ENCODE results near the gene RGL3. TPM values are rescaled to one million over a fixed set of nuclear protein-coding genes. Genes with fewer than 3 reads are reported as not detected.
"Not testable (repeated sequence)": the region's sequence is repeated elsewhere in the genome, so short reads cannot be mapped to it uniquely, and the experiment has no call there.

Gene RGL3
- total RNA-seq, 2 donors from 2014 or later = 13.8 to 32.7 TPM

DNA sequence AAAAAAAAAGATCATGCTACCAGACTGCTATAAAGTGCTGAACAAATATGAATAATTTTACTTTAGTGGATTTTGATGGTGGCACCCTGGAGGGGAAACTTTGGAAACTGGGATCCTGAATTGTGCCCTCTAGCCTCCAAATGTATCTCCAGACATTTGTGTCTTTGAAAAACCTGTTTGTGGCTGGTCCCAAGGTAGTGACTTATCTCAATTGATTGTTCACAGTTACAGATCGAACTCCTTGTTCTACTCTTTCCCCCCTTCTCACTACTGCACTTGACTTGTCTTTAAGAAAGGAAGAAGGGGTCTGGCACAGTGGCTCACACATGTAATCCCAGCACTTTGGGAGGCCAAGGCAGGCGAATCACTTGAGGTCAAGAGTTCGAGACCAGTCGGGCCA is 10.5 kb downstream of the RGL3 start:
- intact Hi-C loops (cut with DNase I) = no loop called here
- H3K9me3 ChIP-seq = no peaks in the 10 kb centered on the region
- no peak overlapping the region for H3K4me3 ChIP-seq
- H3K27ac ChIP-seq = no peak overlapping the region
- TF ChIP-seq, protein P1, sequence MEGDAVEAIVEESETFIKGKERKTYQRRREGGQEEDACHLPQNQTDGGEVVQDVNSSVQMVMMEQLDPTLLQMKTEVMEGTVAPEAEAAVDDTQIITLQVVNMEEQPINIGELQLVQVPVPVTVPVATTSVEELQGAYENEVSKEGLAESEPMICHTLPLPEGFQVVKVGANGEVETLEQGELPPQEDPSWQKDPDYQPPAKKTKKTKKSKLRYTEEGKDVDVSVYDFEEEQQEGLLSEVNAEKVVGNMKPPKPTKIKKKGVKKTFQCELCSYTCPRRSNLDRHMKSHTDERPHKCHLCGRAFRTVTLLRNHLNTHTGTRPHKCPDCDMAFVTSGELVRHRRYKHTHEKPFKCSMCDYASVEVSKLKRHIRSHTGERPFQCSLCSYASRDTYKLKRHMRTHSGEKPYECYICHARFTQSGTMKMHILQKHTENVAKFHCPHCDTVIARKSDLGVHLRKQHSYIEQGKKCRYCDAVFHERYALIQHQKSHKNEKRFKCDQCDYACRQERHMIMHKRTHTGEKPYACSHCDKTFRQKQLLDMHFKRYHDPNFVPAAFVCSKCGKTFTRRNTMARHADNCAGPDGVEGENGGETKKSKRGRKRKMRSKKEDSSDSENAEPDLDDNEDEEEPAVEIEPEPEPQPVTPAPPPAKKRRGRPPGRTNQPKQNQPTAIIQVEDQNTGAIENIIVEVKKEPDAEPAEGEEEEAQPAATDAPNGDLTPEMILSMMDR (IDR thresholded peaks at IDR 0.05) = no peak
- H3K9ac ChIP-seq (ENCODE audit: low read depth in 2 of 2, low read length in 2 of 2) = no peak overlapping the region
- no peaks in the 10 kb centered on the region for H3K36me3 ChIP-seq
- H3K27me3 ChIP-seq = no peaks in the 10 kb centered on the region
- DNase-seq = no peak
- no peaks in the 10 kb centered on the region for H3K4me1 ChIP-seq

DNA sequence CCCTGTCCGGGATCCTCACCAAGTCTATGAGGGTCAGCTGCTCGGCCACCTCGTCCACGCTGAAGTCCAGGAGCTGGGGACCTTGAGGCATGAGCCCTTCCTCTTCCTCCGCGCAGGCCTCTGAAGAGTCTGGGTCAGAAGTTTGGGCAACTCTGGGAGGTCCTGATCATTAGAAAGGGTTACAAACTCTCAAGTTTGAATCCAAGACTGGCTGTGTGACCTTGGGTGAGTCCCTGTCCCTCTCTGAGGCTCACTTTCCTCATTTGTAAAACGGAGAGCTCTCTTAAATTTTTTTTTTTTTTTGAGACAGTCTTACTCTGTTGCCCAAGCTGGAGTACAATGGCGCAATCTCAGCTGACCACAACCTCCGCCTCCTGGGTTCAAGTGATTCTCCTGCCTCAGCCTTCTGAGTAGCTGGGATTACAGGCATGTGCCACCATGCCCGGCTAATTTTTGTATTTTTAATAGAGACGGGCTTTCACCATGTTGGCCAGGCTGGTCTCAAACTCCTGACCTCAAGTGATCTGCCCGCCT is 12.3 kb downstream of the RGL3 start:
- H3K4me3 ChIP-seq; intact Hi-C loops (cut with DNase I); H3K9ac ChIP-seq (ENCODE audit: low read depth in 2 of 2, low read length in 2 of 2); H3K9me3 ChIP-seq; H3K27ac ChIP-seq; H3K27me3 ChIP-seq; H3K4me1 ChIP-seq; DNase-seq; H3K36me3 ChIP-seq: not testable (repeated sequence)

DNA sequence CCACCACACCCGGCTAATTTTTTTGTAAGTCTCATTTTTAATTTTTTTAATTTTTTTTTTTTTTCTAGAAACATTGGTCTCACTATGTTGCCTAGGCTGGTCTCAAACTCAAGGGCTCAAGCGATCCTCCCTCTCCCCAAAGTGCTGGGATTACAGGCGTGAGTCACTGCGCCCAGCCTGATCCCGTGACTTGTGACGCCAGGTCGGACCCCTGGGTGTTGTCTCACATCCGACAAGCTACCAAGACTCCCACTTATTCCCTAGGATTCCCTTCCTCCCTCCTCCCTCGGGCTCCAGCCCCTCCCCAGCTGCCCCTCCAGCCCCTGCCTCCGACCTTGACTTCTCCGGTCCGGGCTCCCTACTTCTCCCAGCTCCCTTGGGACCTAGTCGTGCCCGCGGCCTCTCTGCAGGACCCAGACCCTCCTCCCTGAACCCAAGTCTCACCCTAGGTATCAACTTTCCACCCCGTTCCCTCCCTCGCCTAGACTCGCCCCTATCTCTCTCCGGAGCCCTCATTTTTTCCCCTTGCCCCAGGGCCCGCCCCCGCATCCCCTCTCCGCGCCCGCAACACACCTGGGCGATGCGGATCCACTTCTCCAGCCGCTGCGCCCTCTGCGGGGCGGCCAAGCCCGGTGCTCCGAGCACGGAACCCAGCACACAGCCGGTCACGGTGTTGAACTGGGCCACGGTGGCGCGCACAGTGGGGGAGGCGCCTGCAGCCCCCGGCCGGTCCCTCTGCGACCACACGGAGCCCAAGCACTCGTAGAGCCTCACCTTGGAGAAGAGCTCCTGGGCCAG is 13.1 kb downstream of the RGL3 start:
- DNase-seq = no peak
- H3K9me3 ChIP-seq = no peaks in the 10 kb centered on the region
- H3K36me3 ChIP-seq = no peaks in the 10 kb centered on the region
- TF ChIP-seq, protein P1 (IDR thresholded peaks at IDR 0.05) = no peak
- H3K4me3 ChIP-seq = no peak overlapping the region
- H3K27me3 ChIP-seq = no peaks in the 10 kb centered on the region
- H3K4me1 ChIP-seq = no peaks in the 10 kb centered on the region
- intact Hi-C loops (cut with DNase I) = no loop called here
- no peak overlapping the region for H3K9ac ChIP-seq (ENCODE audit: low read depth in 2 of 2, low read length in 2 of 2)
- H3K27ac ChIP-seq = no peak overlapping the region

DNA sequence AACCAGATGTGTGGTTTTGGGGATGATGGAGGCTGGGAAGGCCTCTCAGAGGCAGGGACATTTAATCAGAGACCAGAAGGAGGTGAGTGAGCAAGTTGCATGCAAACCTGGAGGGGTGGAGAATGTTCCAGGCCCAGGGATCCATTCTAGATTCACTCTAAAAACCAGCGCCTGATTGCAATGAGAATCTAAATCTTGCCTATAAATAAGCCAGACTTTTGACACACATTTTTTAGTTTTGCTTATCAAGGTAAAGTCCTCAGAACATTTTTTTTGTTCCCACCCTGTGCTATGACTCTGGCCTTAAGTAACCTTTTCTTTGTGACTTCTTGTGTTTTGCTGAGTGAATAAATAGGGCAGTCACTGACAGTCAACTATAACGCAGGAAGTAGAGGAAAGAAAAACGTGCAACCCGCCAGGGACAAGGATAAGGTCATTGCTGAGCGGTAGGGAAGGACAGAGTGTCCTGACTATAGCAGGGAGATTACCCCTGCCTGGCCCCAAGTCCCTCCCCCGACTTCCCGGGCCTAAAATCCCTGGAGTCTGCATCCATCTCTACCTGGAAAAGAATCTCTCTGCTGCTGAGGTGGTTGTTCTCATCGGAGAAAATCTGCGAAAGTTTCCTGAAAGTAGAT is 14.4 kb downstream of the RGL3 start:
- Histone ChIP-seq H3K27me3 (no peaks in the 10 kb centered on the region), H3K9ac (ENCODE audit: low read depth in 2 of 2, low read length in 2 of 2) (no peak overlapping the region), H3K36me3 (no peaks in the 10 kb centered on the region), H3K9me3 (no peaks in the 10 kb centered on the region), H3K4me1 (no peaks in the 10 kb centered on the region), H3K4me3 (no peak overlapping the region), H3K27ac (no peak overlapping the region)
- no peak for DNase-seq
- intact Hi-C loops (cut with DNase I) = no loop called here
- TF ChIP-seq, protein P1 (IDR thresholded peaks at IDR 0.05) = no peak

DNA sequence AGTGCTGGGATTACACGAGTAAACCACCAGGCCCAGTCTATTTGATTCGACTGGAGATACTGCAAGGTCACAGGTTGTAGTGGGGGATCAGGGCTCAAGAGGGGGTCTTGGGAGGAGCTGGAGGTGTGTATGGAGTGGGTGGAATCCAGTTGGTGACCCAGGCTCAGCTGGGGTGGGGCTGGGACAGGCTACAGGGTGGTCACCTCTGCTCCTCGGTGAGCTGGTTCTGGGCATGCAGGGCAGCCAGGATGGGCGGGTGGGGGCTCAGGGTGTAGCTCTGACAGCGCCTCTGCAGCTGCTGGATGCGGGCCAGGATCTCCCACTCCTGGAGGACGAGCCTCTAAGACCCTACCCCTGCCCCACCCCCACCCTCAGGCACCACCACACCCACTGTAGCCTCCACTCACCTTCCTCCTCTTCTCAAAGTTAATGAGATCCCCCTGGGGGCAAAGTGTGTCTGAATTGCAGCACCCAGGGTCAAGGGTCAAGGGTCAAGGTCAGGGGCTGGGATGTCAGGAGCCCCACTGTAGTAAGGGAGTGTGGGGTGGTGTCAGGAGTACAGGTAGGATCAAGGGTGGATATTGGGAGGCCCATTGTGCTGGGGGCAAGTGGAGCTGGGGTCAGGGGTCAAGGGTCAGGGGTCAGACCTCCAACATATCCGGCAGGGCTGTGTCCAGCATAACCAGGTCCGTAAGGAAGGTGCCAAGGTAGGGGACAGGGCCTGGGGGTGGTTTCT is 17.1 kb downstream of the RGL3 start:
- no peak overlapping the region for H3K27ac ChIP-seq
- no peaks in the 10 kb centered on the region for H3K36me3 ChIP-seq
- H3K9ac ChIP-seq (ENCODE audit: low read depth in 2 of 2, low read length in 2 of 2) = no peak overlapping the region
- H3K4me3 ChIP-seq = no peak overlapping the region
- no peak for DNase-seq
- no peaks in the 10 kb centered on the region for H3K27me3 ChIP-seq
- intact Hi-C loops (cut with DNase I) = no loop called here
- H3K9me3 ChIP-seq = no peaks in the 10 kb centered on the region
- TF ChIP-seq, protein P1 (IDR thresholded peaks at IDR 0.05) = no peak
- H3K4me1 ChIP-seq = no peaks in the 10 kb centered on the region
